ENCODE data around the gene ASF1A.

ASF1A gene

DNA sequence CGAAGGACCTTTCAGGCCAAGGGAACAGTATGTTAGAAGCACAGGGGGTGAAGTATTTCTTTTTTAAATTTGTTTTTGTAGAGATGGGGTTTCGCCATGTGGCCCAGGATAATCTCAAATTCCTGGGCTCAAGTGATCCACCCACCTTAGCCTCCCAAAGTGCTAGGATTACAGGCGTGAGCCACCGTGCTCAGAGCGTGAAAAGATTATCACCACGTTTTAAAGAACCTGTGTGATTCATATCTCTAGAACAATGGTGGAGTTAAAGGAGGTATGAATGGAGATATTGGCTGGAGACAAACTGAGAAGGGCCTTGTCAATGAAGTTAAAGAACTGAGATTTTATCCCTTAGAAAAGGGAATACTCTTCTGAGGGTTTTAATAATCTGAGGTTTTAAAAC, 9.7 kb downstream of the ASF1A start:
- TF ChIP-seq, protein P1, sequence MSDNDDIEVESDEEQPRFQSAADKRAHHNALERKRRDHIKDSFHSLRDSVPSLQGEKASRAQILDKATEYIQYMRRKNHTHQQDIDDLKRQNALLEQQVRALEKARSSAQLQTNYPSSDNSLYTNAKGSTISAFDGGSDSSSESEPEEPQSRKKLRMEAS (IDR thresholded peaks at IDR 0.05; ENCODE audit: low read depth, low read length) = no peak
- TF ChIP-seq POLR2A (IDR thresholded peaks at IDR 0.05; ENCODE audit: extremely low read depth, insufficient read length) = no peak
- TF ChIP-seq MYC (IDR thresholded peaks at IDR 0.05; ENCODE audit: low read depth, low read length) = no peak
- TF ChIP-seq, protein P2, sequence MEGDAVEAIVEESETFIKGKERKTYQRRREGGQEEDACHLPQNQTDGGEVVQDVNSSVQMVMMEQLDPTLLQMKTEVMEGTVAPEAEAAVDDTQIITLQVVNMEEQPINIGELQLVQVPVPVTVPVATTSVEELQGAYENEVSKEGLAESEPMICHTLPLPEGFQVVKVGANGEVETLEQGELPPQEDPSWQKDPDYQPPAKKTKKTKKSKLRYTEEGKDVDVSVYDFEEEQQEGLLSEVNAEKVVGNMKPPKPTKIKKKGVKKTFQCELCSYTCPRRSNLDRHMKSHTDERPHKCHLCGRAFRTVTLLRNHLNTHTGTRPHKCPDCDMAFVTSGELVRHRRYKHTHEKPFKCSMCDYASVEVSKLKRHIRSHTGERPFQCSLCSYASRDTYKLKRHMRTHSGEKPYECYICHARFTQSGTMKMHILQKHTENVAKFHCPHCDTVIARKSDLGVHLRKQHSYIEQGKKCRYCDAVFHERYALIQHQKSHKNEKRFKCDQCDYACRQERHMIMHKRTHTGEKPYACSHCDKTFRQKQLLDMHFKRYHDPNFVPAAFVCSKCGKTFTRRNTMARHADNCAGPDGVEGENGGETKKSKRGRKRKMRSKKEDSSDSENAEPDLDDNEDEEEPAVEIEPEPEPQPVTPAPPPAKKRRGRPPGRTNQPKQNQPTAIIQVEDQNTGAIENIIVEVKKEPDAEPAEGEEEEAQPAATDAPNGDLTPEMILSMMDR (IDR thresholded peaks at IDR 0.05; ENCODE audit: low read depth, low read length) = no peak

DNA sequence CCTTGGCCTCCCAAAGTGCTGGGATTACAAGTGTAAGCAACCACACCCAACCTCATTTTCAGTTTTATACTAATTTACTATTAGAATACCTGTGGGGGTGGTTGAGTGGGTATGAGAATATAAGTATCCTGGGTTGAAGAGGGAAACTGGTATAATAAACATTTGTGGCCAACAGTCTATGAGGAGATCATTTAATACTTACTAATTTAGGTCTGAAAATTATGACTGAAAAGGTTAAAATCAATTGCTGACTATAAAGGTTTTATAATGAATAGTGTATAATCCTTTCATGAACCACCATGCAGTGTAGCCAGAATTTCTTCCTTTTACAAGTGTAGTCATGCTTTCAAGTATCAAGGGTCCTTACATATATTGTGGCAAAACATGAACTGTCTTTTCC, 11.1 kb downstream of the ASF1A start:
- no peak for DNase-seq (ENCODE audit: low read depth)
- TF ChIP-seq, protein P1 (IDR thresholded peaks at IDR 0.05; ENCODE audit: low read depth, low read length) = no peak
- no peak for TF ChIP-seq MYC (IDR thresholded peaks at IDR 0.05; ENCODE audit: low read depth, low read length)
- TF ChIP-seq, protein P2 (IDR thresholded peaks at IDR 0.05; ENCODE audit: low read depth, low read length) = no peak
- TF ChIP-seq POLR2A (IDR thresholded peaks at IDR 0.05; ENCODE audit: extremely low read depth, insufficient read length) = no peak
- H3K4me3 ChIP-seq (ENCODE audit: low read depth, low read length) = no peak overlapping the region

More for the DNA sequence above, 9.7 kb downstream of the ASF1A start:
- no peak overlapping the region for H3K4me3 ChIP-seq (ENCODE audit: low read depth, low read length)
- no peak for DNase-seq (ENCODE audit: low read depth)

- H3K4me3 ChIP-seq (ENCODE audit: low read depth, low read length) = no peak overlapping the region
- TF ChIP-seq, protein P2 (IDR thresholded peaks at IDR 0.05; ENCODE audit: low read depth, low read length) = no peak
- TF ChIP-seq POLR2A (IDR thresholded peaks at IDR 0.05; ENCODE audit: extremely low read depth, insufficient read length) (no peak), MYC (IDR thresholded peaks at IDR 0.05; ENCODE audit: low read depth, low read length) (no peak)
- TF ChIP-seq, protein P1 (IDR thresholded peaks at IDR 0.05; ENCODE audit: low read depth, low read length) = no peak
- no peak for DNase-seq (ENCODE audit: low read depth)
Observed at GRCh38 chr6:118905851-118906250, 11.9 kb downstream of the ASF1A start.

DNA sequence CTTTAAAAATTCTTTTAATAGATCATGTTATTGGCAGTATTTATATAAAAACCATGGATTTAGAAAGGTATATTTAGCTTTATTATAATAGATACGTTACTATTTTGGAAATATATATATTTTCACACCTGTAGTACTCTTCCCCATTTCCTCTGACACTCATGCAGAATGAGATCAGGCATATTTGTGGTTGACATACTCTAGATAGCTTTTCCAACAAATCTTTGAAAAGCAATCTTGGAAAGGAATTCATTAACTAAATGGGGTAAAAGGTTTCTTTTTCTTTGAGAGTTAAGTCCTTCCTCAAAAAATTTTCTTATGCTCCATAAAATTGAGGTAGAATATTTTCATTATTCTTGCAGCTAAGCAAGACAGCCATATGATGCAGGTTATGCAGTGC, 14.5 kb downstream of the ASF1A start:
- no peak overlapping the region for H3K4me3 ChIP-seq (ENCODE audit: low read depth, low read length)
- no peak for DNase-seq (ENCODE audit: low read depth)
- no peak for TF ChIP-seq MYC (IDR thresholded peaks at IDR 0.05; ENCODE audit: low read depth, low read length)
- TF ChIP-seq, protein P2 (IDR thresholded peaks at IDR 0.05; ENCODE audit: low read depth, low read length) = no peak
- TF ChIP-seq POLR2A (IDR thresholded peaks at IDR 0.05; ENCODE audit: extremely low read depth, insufficient read length) = no peak
- TF ChIP-seq, protein P1 (IDR thresholded peaks at IDR 0.05; ENCODE audit: low read depth, low read length) = no peak

GRCh38 chr6:118912646-118913045, 18.7 kb downstream of the ASF1A start:
- TF ChIP-seq, protein P1 (IDR thresholded peaks at IDR 0.05; ENCODE audit: low read depth, low read length) = no peak
- TF ChIP-seq MYC (IDR thresholded peaks at IDR 0.05; ENCODE audit: low read depth, low read length) = no peak
- TF ChIP-seq, protein P2 (IDR thresholded peaks at IDR 0.05; ENCODE audit: low read depth, low read length) = no peak
- TF ChIP-seq POLR2A (IDR thresholded peaks at IDR 0.05; ENCODE audit: extremely low read depth, insufficient read length) = no peak
- DNase-seq (ENCODE audit: low read depth) = no peak

More at GRCh38 chr6:118912646-118913045, 18.7 kb downstream of the ASF1A start:
- no peak overlapping the region for H3K4me3 ChIP-seq (ENCODE audit: low read depth, low read length)

Measured in NB4 (cell line).